SK-N-SH (cell line): Measurements from ENCODE around the gene HSCB.

Experiments used
- EZH2phosphoT487 ChIP-seq: fragments of 200-600 bp; sonication (generic); IDR thresholded peaks from 2 replicates; pipeline ENCODE4 v1.6.1; 2017; ENCODE audit warnings: low read depth, mixed run types, mild to moderate bottlenecking, antibody characterized with exemption, moderate library complexity, borderline replicate concordance
- FOXM1 ChIP-seq: IDR thresholded peaks from 2 replicates; pipeline ENCODE4 v1.4.0; 2012; ENCODE audit warnings: low read depth, mild to moderate bottlenecking
- NRF1 ChIP-seq: IDR thresholded peaks from 2 replicates; pipeline ENCODE4 v1.6.1; 2012; ENCODE audit warnings: low read depth, mild to moderate bottlenecking, low read length
- RAD21 ChIP-seq: IDR thresholded peaks from 2 replicates; pipeline ENCODE4 v1.6.1; 2012; ENCODE audit warnings: mild to moderate bottlenecking, low read length
- REST ChIP-seq: IDR thresholded peaks from 2 replicates; pipeline ENCODE4 v1.6.1; 2012; ENCODE audit warnings: mild to moderate bottlenecking, low read depth, low read length, moderate library complexity
- RFX5 ChIP-seq: IDR thresholded peaks from 2 replicates; pipeline ENCODE4 v1.6.1; 2012; ENCODE audit warnings: mild to moderate bottlenecking, improper control_type of control experiment, low read length
- RXRA ChIP-seq: IDR thresholded peaks from 2 replicates; pipeline ENCODE4 v1.4.0; 2012; ENCODE audit warnings: low read depth, mild to moderate bottlenecking, borderline replicate concordance
- SIN3A ChIP-seq: IDR thresholded peaks from 2 replicates; pipeline ENCODE4 v1.6.1; 2012; ENCODE audit warnings: low read depth, mild to moderate bottlenecking, low read length, moderate library complexity, borderline replicate concordance
- TF ChIP-seq, protein P1 (sequence below): fragments of 200-600 bp; sonication (generic); IDR thresholded peaks from 2 replicates; pipeline ENCODE4 v1.6.1; 2017; ENCODE audit warnings: antibody characterized with exemption, mild to moderate bottlenecking, moderate library complexity
- TF ChIP-seq, protein P2 (sequence below): IDR thresholded peaks from 2 replicates; pipeline ENCODE4 v1.4.0; 2012; ENCODE audit warnings: low read depth

DNA sequence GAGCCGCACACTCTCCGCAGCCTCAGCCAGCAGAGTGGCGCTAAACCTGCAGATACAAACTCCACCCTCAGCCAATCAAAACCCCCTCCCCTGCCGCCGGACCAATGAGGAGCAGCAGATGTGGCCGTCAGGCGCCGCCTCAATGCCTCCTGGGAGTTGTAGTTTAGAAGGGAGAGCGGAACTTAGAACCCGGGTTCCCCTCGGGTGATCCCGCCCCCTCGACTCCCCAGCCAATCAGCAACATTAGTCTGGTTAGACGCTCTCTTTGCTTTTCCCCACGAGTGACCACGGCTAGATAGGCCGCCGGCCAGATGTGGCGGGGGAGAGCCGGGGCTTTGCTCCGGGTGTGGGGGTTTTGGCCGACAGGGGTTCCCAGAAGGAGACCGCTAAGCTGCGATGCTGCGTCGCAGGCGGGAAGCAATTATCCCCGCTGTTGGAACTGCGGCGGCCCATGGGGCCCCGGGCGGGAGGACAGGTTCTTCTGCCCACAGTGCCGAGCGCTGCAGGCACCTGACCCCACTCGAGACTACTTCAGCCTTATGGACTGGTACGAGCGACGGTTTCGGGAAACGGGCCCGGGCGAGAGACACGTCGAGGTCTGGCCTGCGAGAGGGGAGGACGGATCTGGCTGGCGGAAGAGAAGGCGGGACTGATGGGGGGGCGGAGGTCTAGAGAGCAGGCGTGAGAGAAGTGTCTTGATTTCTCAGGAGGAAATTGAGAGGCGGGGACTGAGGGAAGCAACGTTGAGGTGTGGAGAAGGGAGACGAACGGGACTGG lies at the start of gene HSCB, which contains the start of gene CHEK2:
- TF ChIP-seq, protein P1, sequence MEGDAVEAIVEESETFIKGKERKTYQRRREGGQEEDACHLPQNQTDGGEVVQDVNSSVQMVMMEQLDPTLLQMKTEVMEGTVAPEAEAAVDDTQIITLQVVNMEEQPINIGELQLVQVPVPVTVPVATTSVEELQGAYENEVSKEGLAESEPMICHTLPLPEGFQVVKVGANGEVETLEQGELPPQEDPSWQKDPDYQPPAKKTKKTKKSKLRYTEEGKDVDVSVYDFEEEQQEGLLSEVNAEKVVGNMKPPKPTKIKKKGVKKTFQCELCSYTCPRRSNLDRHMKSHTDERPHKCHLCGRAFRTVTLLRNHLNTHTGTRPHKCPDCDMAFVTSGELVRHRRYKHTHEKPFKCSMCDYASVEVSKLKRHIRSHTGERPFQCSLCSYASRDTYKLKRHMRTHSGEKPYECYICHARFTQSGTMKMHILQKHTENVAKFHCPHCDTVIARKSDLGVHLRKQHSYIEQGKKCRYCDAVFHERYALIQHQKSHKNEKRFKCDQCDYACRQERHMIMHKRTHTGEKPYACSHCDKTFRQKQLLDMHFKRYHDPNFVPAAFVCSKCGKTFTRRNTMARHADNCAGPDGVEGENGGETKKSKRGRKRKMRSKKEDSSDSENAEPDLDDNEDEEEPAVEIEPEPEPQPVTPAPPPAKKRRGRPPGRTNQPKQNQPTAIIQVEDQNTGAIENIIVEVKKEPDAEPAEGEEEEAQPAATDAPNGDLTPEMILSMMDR = no peak; the same call in 1 of the 2 replicates
- TF ChIP-seq NRF1 = no peak
- TF ChIP-seq REST = no peak
- TF ChIP-seq FOXM1 = no peak
- TF ChIP-seq RFX5 = peak; percentile 60
- TF ChIP-seq, protein P2, sequence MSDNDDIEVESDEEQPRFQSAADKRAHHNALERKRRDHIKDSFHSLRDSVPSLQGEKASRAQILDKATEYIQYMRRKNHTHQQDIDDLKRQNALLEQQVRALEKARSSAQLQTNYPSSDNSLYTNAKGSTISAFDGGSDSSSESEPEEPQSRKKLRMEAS = peak; percentile 83
- no peak for TF ChIP-seq RXRA
- TF ChIP-seq SIN3A = no peak
- no peak for TF ChIP-seq RAD21
- TF ChIP-seq EZH2phosphoT487 = no peak
